SK-N-SH (cell line): ENCODE data around the gene CHRNB1.

ENCODE experiments used
- ELF1 ChIP-seq: IDR thresholded peaks from 2 replicates; pipeline ENCODE4 v1.4.0; 2012
- EP300 ChIP-seq, 2 experiments: IDR thresholded peaks; 2 replicates each; pipeline versions ENCODE4 v1.4.0 to v1.6.1; 2012; ENCODE audit warnings: borderline replicate concordance in 1 of 2, low read depth in 1 of 2, low read length in 1 of 2
- FOXM1 ChIP-seq: IDR thresholded peaks from 2 replicates; pipeline ENCODE4 v1.4.0; 2012; ENCODE audit warnings: low read depth, mild to moderate bottlenecking
- JUND ChIP-seq: IDR thresholded peaks from 2 replicates; pipeline ENCODE4 v1.4.0; 2012
- NFIC ChIP-seq: IDR thresholded peaks from 2 replicates; pipeline ENCODE4 v1.4.0; 2012; ENCODE audit warnings: borderline replicate concordance
- NRF1 ChIP-seq: IDR thresholded peaks from 2 replicates; pipeline ENCODE4 v1.6.1; 2012; ENCODE audit warnings: low read depth, mild to moderate bottlenecking, low read length
- POLR2AphosphoS5 ChIP-seq: IDR thresholded peaks from 2 replicates; pipeline ENCODE4 v1.6.1; 2012; ENCODE audit warnings: low read depth, low read length
- RAD21 ChIP-seq: IDR thresholded peaks from 2 replicates; pipeline ENCODE4 v1.6.1; 2012; ENCODE audit warnings: mild to moderate bottlenecking, low read length
- RCOR1 ChIP-seq: fragments of 150-350 bp; IDR thresholded peaks from 2 replicates; pipeline ENCODE4 v1.6.1; 2017; ENCODE audit warnings: antibody characterized with exemption, low read length
- RFX5 ChIP-seq: IDR thresholded peaks from 2 replicates; pipeline ENCODE4 v1.6.1; 2012; ENCODE audit warnings: mild to moderate bottlenecking, improper control_type of control experiment, low read length
- TEAD4 ChIP-seq: IDR thresholded peaks from 2 replicates; pipeline ENCODE4 v1.4.0; 2012; ENCODE audit warnings: mild to moderate bottlenecking, borderline replicate concordance; ENCODE audit not compliant: insufficient read depth
- TF ChIP-seq, protein P1 (sequence below): fragments of 200-600 bp; sonication (generic); IDR thresholded peaks from 2 replicates; pipeline ENCODE4 v1.6.1; 2017; ENCODE audit warnings: antibody characterized with exemption, mild to moderate bottlenecking, moderate library complexity
- TF ChIP-seq, protein P2 (sequence below): IDR thresholded peaks from 2 replicates; pipeline ENCODE4 v1.4.0; 2012; ENCODE audit warnings: low read depth, borderline replicate concordance
- TF ChIP-seq, protein P3 (sequence below): fragments of 150-350 bp; IDR thresholded peaks from 2 replicates; pipeline ENCODE4 v1.6.1; 2017; ENCODE audit warnings: antibody characterized with exemption, low read length, low read depth, borderline replicate concordance

DNA sequence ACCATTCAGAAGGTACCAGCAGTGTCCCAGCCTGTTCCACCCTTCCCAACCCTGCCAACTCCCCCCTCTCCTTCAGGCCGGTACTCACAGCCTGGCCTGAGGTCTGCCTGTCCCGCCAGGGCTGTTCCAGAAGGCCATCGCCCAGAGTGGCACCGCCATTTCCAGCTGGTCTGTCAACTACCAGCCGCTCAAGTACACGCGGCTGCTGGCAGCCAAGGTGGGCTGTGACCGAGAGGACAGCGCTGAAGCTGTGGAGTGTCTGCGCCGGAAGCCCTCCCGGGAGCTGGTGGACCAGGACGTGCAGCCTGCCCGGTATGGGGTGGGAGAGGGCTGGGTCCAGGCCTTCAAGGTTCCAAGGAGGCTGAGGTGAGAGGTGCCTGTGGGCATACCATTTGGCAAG lies 30.0 kb upstream of the CHRNB1 start:
- TF ChIP-seq, protein P1, sequence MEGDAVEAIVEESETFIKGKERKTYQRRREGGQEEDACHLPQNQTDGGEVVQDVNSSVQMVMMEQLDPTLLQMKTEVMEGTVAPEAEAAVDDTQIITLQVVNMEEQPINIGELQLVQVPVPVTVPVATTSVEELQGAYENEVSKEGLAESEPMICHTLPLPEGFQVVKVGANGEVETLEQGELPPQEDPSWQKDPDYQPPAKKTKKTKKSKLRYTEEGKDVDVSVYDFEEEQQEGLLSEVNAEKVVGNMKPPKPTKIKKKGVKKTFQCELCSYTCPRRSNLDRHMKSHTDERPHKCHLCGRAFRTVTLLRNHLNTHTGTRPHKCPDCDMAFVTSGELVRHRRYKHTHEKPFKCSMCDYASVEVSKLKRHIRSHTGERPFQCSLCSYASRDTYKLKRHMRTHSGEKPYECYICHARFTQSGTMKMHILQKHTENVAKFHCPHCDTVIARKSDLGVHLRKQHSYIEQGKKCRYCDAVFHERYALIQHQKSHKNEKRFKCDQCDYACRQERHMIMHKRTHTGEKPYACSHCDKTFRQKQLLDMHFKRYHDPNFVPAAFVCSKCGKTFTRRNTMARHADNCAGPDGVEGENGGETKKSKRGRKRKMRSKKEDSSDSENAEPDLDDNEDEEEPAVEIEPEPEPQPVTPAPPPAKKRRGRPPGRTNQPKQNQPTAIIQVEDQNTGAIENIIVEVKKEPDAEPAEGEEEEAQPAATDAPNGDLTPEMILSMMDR: no peak
- no peak for TF ChIP-seq NFIC
- no peak for TF ChIP-seq RCOR1
- TF ChIP-seq FOXM1: no peak
- TF ChIP-seq, protein P2, sequence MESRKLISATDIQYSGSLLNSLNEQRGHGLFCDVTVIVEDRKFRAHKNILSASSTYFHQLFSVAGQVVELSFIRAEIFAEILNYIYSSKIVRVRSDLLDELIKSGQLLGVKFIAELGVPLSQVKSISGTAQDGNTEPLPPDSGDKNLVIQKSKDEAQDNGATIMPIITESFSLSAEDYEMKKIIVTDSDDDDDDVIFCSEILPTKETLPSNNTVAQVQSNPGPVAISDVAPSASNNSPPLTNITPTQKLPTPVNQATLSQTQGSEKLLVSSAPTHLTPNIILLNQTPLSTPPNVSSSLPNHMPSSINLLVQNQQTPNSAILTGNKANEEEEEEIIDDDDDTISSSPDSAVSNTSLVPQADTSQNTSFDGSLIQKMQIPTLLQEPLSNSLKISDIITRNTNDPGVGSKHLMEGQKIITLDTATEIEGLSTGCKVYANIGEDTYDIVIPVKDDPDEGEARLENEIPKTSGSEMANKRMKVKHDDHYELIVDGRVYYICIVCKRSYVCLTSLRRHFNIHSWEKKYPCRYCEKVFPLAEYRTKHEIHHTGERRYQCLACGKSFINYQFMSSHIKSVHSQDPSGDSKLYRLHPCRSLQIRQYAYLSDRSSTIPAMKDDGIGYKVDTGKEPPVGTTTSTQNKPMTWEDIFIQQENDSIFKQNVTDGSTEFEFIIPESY: no peak
- TF ChIP-seq NRF1: no peak
- TF ChIP-seq TEAD4: no peak
- no peak for TF ChIP-seq POLR2AphosphoS5
- TF ChIP-seq, protein P3, sequence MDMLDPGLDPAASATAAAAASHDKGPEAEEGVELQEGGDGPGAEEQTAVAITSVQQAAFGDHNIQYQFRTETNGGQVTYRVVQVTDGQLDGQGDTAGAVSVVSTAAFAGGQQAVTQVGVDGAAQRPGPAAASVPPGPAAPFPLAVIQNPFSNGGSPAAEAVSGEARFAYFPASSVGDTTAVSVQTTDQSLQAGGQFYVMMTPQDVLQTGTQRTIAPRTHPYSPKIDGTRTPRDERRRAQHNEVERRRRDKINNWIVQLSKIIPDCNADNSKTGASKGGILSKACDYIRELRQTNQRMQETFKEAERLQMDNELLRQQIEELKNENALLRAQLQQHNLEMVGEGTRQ: no peak
- no peak for TF ChIP-seq ELF1
- TF ChIP-seq RAD21: no peak
- TF ChIP-seq JUND: no peak
- TF ChIP-seq EP300 (IDR thresholded peaks at IDR 0.05; ENCODE audit: borderline replicate concordance in 1 of 2, low read depth in 1 of 2, low read length in 1 of 2): no peak
- TF ChIP-seq RFX5: no peak
